Body of pancreas (tissue), 4 donors: Measurements from ENCODE around the gene C16orf74.

ENCODE experiments used
- CTCF ChIP-seq, 7 experiments: fragments of 450-650 bp in 4 of 7; fragments of 200-600 bp in 3 of 7; sonication (generic) in 3 of 7; IDR thresholded peaks; one replicate each; pipeline ENCODE4 v1.5.1; 2016 to 2019; ENCODE audit warnings: antibody characterized with exemption in 7 of 7
- POLR2A ChIP-seq, 3 donors: fragments of 450-650 bp; IDR thresholded peaks; one replicate each; pipeline ENCODE4 v1.6.1; 2016; ENCODE audit warnings: antibody characterized with exemption in 3 of 3, mild to moderate bottlenecking in 2 of 3

GRCh38 chr16:85731179-85731578, 19.7 kb downstream of the C16orf74 start:
- TF ChIP-seq CTCF (IDR thresholded peaks at IDR 0.05) (no peak), POLR2A (IDR thresholded peaks at IDR 0.05) (no peak)
